ENCODE results near the gene GALT. TPM values are rescaled to one million over a fixed set of nuclear protein-coding genes. Genes with fewer than 3 reads are reported as not detected.
A peak's percentile ranks its signal among the peaks of the same experiment; 100 is the strongest.

GALT gene
- total and polyA plus RNA-seq, 2 of the 13 experiments (the other 11 are each of a cell fraction or from before 2014, with no cell fraction given): 40.4 to 46.3 TPM

GRCh38 chr9:34646211-34647083 lies at the start of gene GALT (continued):
- TF ChIP-seq MXI1 (IDR thresholded peaks at IDR 0.05; ENCODE audit: borderline replicate concordance, low read depth, low read length) (peak; percentile 72; the same call in 1 of the 3 replicates), ZNF703 (CRISPR knock-in tag; IDR thresholded peaks at IDR 0.05; ENCODE audit: borderline replicate concordance) (peak; percentile 19; the same call in 1 of the 2 replicates), ZNF275 (CRISPR knock-in tag; IDR thresholded peaks at IDR 0.05; ENCODE audit: borderline replicate concordance) (peak; percentile 58; the same call in 1 of the 2 replicates), ZNF383 (CRISPR knock-in tag; IDR thresholded peaks at IDR 0.05; ENCODE audit: borderline replicate concordance) (no peak), ZNF335 (CRISPR knock-in tag; IDR thresholded peaks at IDR 0.05) (0 out of 2 replicates have a peak, but pooled peaks have one; percentile 8), ZSCAN30 (CRISPR knock-in tag; IDR thresholded peaks at IDR 0.05) (0 out of 2 replicates have a peak, but pooled peaks have one; percentile 54), ZSCAN20 (CRISPR knock-in tag; IDR thresholded peaks at IDR 0.05; ENCODE audit: borderline replicate concordance) (no peak), ZNF331 (CRISPR knock-in tag; IDR thresholded peaks at IDR 0.05) (peak; percentile 53), FOXO1 (CRISPR knock-in tag; IDR thresholded peaks at IDR 0.05) (no peak; the same call in 1 of the 2 replicates), HMG20A (CRISPR knock-in tag; IDR thresholded peaks at IDR 0.05; ENCODE audit: borderline replicate concordance) (peak; percentile 19; the same call in 1 of the 2 replicates), MEIS1 (CRISPR knock-in tag; IDR thresholded peaks at IDR 0.05; ENCODE audit: borderline replicate concordance) (no peak; the same call in 1 of the 2 replicates), KDM3A (CRISPR knock-in tag; IDR thresholded peaks at IDR 0.05; ENCODE audit: low read depth) (peak; percentile 87), FOXC1 (CRISPR knock-in tag; IDR thresholded peaks at IDR 0.05; ENCODE audit: borderline replicate concordance) (peak; percentile 74), GZF1 (CRISPR knock-in tag; IDR thresholded peaks at IDR 0.05) (0 out of 2 replicates have a peak, but pooled peaks have one; percentile 73), PRPF4 (IDR thresholded peaks at IDR 0.05; ENCODE audit: low read depth, low read length, poor library complexity, severe bottlenecking) (no peak), ZBTB38 (CRISPR knock-in tag; IDR thresholded peaks at IDR 0.05) (no peak), ZNF562 (CRISPR knock-in tag; IDR thresholded peaks at IDR 0.05; ENCODE audit: borderline replicate concordance) (no peak), ZBTB49 (CRISPR knock-in tag; IDR thresholded peaks at IDR 0.05; ENCODE audit: borderline replicate concordance) (no peak)
- TF ChIP-seq, protein P1, sequence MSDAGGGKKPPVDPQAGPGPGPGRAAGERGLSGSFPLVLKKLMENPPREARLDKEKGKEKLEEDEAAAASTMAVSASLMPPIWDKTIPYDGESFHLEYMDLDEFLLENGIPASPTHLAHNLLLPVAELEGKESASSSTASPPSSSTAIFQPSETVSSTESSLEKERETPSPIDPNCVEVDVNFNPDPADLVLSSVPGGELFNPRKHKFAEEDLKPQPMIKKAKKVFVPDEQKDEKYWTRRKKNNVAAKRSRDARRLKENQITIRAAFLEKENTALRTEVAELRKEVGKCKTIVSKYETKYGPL (CRISPR knock-in tag; IDR thresholded peaks at IDR 0.05): no peak
- TF ChIP-seq, protein P2, sequence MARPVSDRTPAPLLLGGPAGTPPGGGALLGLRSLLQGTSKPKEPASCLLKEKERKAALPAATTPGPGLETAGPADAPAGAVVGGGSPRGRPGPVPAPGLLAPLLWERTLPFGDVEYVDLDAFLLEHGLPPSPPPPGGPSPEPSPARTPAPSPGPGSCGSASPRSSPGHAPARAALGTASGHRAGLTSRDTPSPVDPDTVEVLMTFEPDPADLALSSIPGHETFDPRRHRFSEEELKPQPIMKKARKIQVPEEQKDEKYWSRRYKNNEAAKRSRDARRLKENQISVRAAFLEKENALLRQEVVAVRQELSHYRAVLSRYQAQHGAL (CRISPR knock-in tag; IDR thresholded peaks at IDR 0.05; ENCODE audit: not compliant biosample characterization): peak; percentile 32
- TF ChIP-seq, protein P3, sequence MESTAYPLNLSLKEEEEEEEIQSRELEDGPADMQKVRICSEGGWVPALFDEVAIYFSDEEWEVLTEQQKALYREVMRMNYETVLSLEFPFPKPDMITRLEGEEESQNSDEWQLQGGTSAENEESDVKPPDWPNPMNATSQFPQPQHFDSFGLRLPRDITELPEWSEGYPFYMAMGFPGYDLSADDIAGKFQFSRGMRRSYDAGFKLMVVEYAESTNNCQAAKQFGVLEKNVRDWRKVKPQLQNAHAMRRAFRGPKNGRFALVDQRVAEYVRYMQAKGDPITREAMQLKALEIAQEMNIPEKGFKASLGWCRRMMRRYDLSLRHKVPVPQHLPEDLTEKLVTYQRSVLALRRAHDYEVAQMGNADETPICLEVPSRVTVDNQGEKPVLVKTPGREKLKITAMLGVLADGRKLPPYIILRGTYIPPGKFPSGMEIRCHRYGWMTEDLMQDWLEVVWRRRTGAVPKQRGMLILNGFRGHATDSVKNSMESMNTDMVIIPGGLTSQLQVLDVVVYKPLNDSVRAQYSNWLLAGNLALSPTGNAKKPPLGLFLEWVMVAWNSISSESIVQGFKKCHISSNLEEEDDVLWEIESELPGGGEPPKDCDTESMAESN (CRISPR knock-in tag; conservative IDR thresholded peaks at IDR 0.05): peak; percentile 85

All from HepG2 (cell line).